Effector memory CD4-positive, alpha-beta T cell (primary cell): ENCODE measurements around the gene PACRG.

Experiments used
- DNase-seq, 3 donors: peaks; one replicate each; pipeline ENCODE4 v3.0.0-alpha.2; 2020
- H3K27ac ChIP-seq: 2 replicates; pipeline ENCODE4 v1.7.0; 2013; ENCODE audit warnings: mild to moderate bottlenecking, low read length, moderate library complexity; ENCODE audit not compliant: insufficient read depth, poor library complexity, severe bottlenecking
- H3K27me3 ChIP-seq: replicated peaks from 2 replicates; pipeline ENCODE4 v1.7.0; 2013; ENCODE audit warnings: mild to moderate bottlenecking, low read length; ENCODE audit not compliant: insufficient read depth, control insufficient read depth, poor library complexity, severe bottlenecking
- H3K36me3 ChIP-seq: 2 replicates; pipeline ENCODE4 v1.7.0; 2013; ENCODE audit warnings: mild to moderate bottlenecking, low read length, moderate library complexity; ENCODE audit not compliant: control insufficient read depth, insufficient read depth
- H3K4me1 ChIP-seq: 2 replicates; pipeline ENCODE4 v1.7.0; 2013; ENCODE audit warnings: low read length, mild to moderate bottlenecking; ENCODE audit not compliant: control insufficient read depth, insufficient read depth, poor library complexity, severe bottlenecking
- H3K4me3 ChIP-seq: 2 replicates; pipeline ENCODE4 v1.7.0; 2013; ENCODE audit warnings: low read length, low read depth, mild to moderate bottlenecking; ENCODE audit not compliant: insufficient read depth, poor library complexity, severe bottlenecking
- H3K9me3 ChIP-seq: 2 replicates; pipeline ENCODE4 v1.7.0; 2013; ENCODE audit warnings: mild to moderate bottlenecking, low read length, moderate library complexity; ENCODE audit not compliant: control insufficient read depth

The PACRG gene

DNA sequence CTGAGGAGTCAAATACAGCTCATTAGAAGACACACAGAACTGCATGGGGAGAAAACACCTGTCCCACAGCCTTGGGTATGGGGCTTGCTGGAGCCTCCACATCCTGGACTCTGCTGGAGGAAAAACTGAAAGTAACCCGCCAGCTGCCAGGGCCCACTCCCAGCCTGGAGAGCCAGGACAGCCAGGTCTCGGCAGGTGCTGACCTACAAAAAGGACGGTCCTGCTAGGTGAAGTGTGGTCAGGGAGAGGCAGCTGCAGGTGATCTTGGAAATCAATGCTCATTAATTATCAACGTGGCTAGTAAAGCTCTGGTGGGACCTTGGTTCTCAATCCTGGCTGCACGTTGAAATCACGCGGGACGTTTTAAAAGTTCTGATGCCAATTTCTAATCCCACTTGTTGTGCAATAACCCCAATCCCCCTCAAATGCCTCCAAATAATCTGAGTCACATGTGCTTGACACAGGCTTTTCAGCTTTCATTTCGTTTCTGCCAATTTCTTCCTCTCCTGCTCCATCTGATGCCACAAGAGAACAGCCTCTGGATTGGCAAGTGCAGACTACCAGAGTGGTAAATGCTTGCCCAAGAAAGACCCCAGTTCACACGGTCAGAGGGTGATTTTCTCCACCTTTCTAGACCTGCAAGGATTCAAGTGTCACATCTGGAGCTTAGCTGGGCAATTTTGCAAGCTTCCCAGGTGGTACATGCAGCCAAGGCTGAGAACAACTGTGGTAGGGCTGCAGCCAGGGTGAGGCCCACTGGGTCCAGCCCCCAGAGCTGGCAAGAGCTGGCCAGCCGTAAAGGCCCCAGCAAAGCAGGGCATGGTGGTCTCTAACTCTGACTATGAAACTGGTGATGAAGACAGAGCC, 434.5 kb downstream of the PACRG start:
- Histone ChIP-seq H3K9me3 (no peaks in the 10 kb centered on the region), H3K4me1 (no peaks in the 10 kb centered on the region), H3K36me3 (no peaks in the 10 kb centered on the region), H3K27ac (no peak overlapping the region), H3K4me3 (no peak overlapping the region), H3K27me3 (no peaks in the 10 kb centered on the region)
- no peak for DNase-seq

DNA sequence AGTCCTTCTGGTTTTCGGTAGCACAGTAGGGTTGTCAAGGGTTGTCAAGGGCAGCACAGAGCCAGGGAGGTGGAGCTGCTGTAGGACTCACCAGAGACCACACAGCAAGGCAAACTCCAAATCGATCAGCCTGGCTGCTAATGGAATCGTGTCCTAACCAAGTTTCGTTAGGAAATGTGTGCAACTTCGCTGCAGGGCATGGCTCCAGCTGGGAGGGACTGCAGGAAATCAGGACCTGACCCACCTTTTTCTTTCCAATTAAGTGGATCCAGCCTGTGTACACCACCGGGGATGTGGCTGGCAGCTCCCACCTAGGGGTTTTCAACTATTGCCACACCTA, 435.1 kb downstream of the PACRG start:
- H3K4me1 ChIP-seq: no peaks in the 10 kb centered on the region
- H3K27me3 ChIP-seq: no peaks in the 10 kb centered on the region
- no peak overlapping the region for H3K4me3 ChIP-seq
- DNase-seq: no peak
- no peak overlapping the region for H3K27ac ChIP-seq
- H3K9me3 ChIP-seq: no peaks in the 10 kb centered on the region
- no peaks in the 10 kb centered on the region for H3K36me3 ChIP-seq

DNA sequence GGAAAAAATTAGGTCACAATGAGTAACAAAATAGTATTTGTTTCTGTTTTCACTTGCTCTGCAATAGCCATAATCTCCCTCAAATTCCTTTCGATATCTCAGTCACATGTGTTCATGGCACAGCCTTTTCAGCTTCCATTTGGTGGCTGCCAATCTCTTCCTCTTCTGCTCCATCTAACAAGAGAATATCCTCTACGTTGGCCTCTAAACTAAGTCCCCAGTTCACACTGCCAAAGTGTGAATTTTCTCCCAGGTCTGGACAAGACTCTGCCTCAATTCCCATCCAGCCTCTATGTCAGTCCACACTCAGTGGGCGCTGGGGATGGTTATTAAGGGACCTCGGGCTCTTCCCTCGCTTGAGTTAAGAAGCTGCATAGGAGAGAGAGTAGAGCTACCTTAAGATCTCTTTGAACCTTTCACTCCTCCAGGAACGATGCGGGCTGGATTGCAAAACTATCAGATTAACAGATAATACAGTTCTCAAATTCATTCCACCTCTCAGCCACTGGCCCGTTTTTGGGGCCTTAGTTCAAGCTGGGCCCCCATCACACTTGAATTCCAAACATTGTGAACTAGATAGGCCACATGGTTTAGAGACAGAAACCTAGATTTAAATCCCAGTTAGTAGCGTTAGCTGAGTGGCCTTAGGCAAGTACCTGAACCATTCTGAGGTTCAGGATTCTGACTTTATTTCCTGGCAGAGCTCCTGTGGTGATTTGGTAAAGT, 436.6 kb downstream of the PACRG start:
- no peaks in the 10 kb centered on the region for H3K4me1 ChIP-seq
- no peaks in the 10 kb centered on the region for H3K36me3 ChIP-seq
- H3K27me3 ChIP-seq: no peaks in the 10 kb centered on the region
- H3K4me3 ChIP-seq: no peak overlapping the region
- no peaks in the 10 kb centered on the region for H3K9me3 ChIP-seq
- DNase-seq: no peak
- H3K27ac ChIP-seq: no peak overlapping the region

DNA sequence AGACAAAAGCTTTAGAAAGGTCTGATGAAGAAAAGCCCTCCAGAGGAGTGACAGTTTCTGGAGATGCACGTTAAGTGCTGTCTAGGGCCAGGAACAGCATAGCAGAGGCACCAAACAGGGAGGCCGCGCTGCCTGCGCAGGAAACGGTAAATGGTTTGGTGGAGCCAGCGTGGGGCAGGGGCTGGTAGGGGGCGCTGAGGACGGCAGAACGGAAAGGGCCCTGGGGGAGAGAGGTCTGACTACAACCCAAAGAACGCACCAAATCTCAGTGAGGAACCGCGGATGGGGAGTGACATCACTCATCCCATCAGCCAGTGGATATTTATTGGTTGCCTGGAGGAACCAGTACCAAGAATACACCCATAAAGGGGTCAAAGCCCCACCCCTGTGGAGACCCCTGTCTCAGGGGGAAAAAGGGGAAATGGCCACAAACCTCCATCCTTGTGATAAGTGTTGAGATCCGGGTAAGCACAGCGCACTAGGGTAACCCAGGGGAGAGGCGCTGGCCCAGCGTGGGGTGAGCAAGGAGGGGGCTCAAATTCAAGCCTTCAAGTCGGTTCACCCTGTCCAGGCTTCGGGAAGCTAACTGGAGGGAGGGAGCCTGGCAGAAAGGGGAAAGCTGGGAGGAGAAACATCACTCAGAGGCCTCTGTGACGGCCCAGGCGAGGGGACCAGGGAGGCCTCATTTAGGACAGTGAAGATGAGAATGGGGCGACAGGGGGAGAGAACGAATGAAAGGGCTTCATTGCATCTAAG, 437.6 kb downstream of the PACRG start:
- no peak overlapping the region for H3K27ac ChIP-seq
- no peaks in the 10 kb centered on the region for H3K9me3 ChIP-seq
- DNase-seq: no peak

DNA sequence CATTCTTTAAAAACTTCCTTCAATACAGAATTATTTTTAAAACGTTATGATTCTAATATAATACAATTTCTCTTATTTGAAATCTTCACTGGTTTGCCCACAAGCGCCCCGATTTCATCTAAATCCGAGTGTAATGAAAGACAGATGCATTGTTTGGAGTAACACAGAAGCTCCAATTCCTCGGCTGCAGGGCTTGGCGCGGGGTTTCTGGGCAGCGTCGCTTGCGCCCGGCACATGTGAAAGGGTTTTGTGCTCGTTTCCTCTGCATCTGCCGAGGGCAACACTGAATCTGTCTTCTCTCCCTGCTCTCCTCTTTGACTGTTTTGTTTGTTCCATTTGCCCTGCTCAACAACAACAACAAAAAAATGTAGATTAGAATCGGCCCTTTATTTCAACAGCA, 438.1 kb downstream of the PACRG start:
- no peaks in the 10 kb centered on the region for H3K4me1 ChIP-seq
- H3K4me3 ChIP-seq: no peak overlapping the region
- no peak overlapping the region for H3K27ac ChIP-seq
- no peaks in the 10 kb centered on the region for H3K9me3 ChIP-seq
- H3K27me3 ChIP-seq: no peaks in the 10 kb centered on the region
- DNase-seq: no peak
- H3K36me3 ChIP-seq: no peaks in the 10 kb centered on the region

More for the DNA sequence above, 437.6 kb downstream of the PACRG start:
- H3K27me3 ChIP-seq: no peaks in the 10 kb centered on the region
- H3K4me1 ChIP-seq: no peaks in the 10 kb centered on the region
- H3K4me3 ChIP-seq: no peak overlapping the region
- H3K36me3 ChIP-seq: no peaks in the 10 kb centered on the region

DNA sequence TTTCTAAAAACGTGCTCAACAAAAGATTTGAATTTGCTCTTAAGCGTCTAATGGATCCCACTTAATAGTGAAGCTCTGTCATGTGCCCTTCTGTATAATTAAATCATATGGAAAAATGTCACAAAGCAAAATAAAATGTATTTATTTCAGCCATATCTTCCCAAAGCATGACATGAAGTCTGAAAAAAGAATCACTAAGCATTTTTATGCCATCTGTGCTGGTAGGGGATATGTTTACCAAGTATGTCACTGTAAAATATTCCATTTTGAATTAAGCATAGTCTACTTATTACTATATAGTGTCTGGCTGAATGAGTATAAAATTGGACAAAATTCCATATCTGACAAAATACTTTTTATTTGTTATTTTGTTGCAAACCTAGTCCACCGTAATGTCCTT, 438.7 kb downstream of the PACRG start:
- Histone ChIP-seq H3K36me3 (no peaks in the 10 kb centered on the region), H3K27me3 (no peaks in the 10 kb centered on the region), H3K4me1 (no peaks in the 10 kb centered on the region), H3K27ac (no peak overlapping the region), H3K4me3 (no peak overlapping the region), H3K9me3 (no peaks in the 10 kb centered on the region)
- DNase-seq: no peak

DNA sequence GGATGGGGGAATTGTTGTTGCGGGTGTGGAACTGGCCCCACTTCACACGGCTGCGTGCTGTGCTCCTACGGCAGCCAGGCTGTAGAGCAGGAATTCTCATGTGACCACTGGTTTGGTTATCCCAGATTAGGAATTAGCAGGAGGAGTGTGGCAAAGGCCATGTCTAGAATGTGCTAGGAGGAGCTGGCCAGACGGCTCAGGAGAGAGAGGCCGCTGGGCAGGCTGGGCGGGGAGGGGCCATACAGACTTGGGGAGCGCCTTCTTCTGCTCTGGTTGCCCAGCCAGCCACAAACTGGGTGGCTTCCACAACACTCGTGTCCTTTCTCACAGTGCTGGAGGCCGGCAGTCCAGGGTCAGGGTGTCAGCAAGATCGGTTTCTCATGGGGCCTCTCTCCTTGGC, 441.7 kb downstream of the PACRG start:
- no peak for DNase-seq
- no peaks in the 10 kb centered on the region for H3K27me3 ChIP-seq
- H3K4me3 ChIP-seq: no peak overlapping the region
- no peaks in the 10 kb centered on the region for H3K4me1 ChIP-seq
- no peak overlapping the region for H3K27ac ChIP-seq
- no peaks in the 10 kb centered on the region for H3K36me3 ChIP-seq
- H3K9me3 ChIP-seq: no peaks in the 10 kb centered on the region

DNA sequence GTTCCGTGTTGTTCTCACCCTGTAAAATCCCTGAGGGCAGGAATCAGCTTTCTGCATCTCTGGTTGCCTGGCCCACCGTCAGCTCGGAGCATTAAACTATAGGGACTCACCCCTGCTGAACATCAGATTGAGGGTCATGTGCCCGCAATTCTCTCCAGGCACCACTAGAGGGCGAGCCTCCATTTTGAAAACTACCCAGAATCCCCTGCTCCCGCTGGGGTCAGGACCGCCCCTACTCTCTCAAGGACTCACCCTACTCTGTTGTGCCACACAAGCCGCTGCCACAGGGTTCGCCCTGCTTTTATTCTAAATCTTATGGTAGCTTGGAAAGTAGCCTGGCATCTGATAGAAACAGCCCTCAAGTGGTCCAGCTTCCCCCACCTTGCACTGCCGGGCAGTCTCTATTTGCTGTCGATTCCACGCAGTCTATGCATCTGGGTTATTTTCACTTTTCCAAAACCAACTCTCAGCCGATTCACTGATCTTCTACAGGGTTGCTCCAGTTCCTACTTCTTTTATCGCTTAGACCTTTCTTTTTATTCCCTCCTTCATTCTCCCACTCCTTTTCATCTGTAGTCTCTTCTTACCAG, 442.6 kb downstream of the PACRG start:
- no peaks in the 10 kb centered on the region for H3K27me3 ChIP-seq
- DNase-seq: no peak
- H3K9me3 ChIP-seq: no peaks in the 10 kb centered on the region
- H3K4me3 ChIP-seq: no peak overlapping the region
- H3K36me3 ChIP-seq: no peaks in the 10 kb centered on the region
- H3K27ac ChIP-seq: no peak overlapping the region
- H3K4me1 ChIP-seq: no peaks in the 10 kb centered on the region

DNA sequence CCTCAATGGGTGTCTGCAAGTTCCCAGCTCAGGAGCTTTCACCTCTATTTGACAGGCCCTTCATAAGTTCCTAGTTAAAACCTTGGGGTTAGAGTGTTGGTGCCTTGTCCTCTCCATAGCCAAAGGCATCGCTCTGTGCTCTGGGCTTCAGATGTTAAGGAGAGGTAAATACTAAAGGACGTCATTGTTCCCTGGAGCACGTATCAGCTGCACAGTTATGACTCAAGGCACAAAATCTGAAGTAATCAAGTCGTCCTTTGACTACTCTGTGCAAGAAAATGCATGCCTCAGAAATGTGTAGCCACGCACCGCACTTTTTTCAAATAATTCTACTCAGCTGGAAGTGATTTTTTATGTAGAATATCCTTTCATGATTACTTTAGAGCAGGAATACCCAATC, 446.0 kb downstream of the PACRG start:
- Histone ChIP-seq H3K4me1 (no peaks in the 10 kb centered on the region), H3K4me3 (no peak overlapping the region), H3K36me3 (no peaks in the 10 kb centered on the region), H3K27me3 (no peaks in the 10 kb centered on the region), H3K9me3 (no peaks in the 10 kb centered on the region), H3K27ac (no peak overlapping the region)
- no peak for DNase-seq
